HG02981 (cell line): Measurements from ENCODE around the gene DISC1.

Source experiments
- ATAC-seq: cut with Tn5 transposase; IDR thresholded peaks from one replicate; pipeline ENCODE4 v1.9.1; 2021; ENCODE audit warnings: mild to moderate bottlenecking, moderate library complexity; ENCODE audit not compliant: unreplicated experiment

The DISC1 gene

GRCh38 chr1:231919886-231920285 lies 293.3 kb downstream of the DISC1 start:
- no peak for ATAC-seq

GRCh38 chr1:231921646-231922345 lies 295.2 kb downstream of the DISC1 start:
- ATAC-seq = no peak

GRCh38 chr1:231923491-231924041 lies 297.0 kb downstream of the DISC1 start:
- no peak for ATAC-seq

GRCh38 chr1:231924180-231924579 lies 297.6 kb downstream of the DISC1 start:
- no peak for ATAC-seq

- no peak for ATAC-seq
Measured at GRCh38 chr1:231925864-231926263, 299.3 kb downstream of the DISC1 start.

- ATAC-seq = no peak
Measured at GRCh38 chr1:231926340-231926739, 299.8 kb downstream of the DISC1 start.

GRCh38 chr1:231926933-231927332 lies 300.3 kb downstream of the DISC1 start:
- no peak for ATAC-seq

GRCh38 chr1:231927431-231927830 lies 300.8 kb downstream of the DISC1 start:
- ATAC-seq = no peak

GRCh38 chr1:231929311-231929710 lies 302.7 kb downstream of the DISC1 start:
- ATAC-seq = no peak

GRCh38 chr1:231930257-231930947 lies 303.8 kb downstream of the DISC1 start:
- no peak for ATAC-seq

GRCh38 chr1:231931146-231931545 lies 304.6 kb downstream of the DISC1 start:
- no peak for ATAC-seq

- ATAC-seq = no peak
Measured at GRCh38 chr1:231931846-231932454, 305.4 kb downstream of the DISC1 start.

- ATAC-seq = no peak
Measured at GRCh38 chr1:231933711-231934626, 307.4 kb downstream of the DISC1 start.

GRCh38 chr1:231934797-231935196 lies 308.2 kb downstream of the DISC1 start:
- no peak for ATAC-seq

- ATAC-seq = no peak
Measured at GRCh38 chr1:231935856-231936255, 309.3 kb downstream of the DISC1 start.

- no peak for ATAC-seq
Measured at GRCh38 chr1:231936983-231937775, 310.6 kb downstream of the DISC1 start.

GRCh38 chr1:231938211-231938610 lies 311.6 kb downstream of the DISC1 start:
- no peak for ATAC-seq

GRCh38 chr1:231938711-231939110 lies 312.1 kb downstream of the DISC1 start:
- no peak for ATAC-seq

GRCh38 chr1:231939118-231939517 lies 312.5 kb downstream of the DISC1 start:
- no peak for ATAC-seq

GRCh38 chr1:231940116-231940515 lies 313.5 kb downstream of the DISC1 start:
- no peak for ATAC-seq
